ENCODE results near the gene TMEM117.
"Not testable (repeated sequence)": the region's sequence is repeated elsewhere in the genome, so short reads cannot be mapped to it uniquely, and the experiment has no call there.

TMEM117 gene

GRCh38 chr12:44025499-44025898, 189.6 kb downstream of the TMEM117 start:
- no peak for DNase-seq (ENCODE audit: low read depth)

GRCh38 chr12:44026046-44026445, 190.2 kb downstream of the TMEM117 start:
- DNase-seq (ENCODE audit: low read depth), result no peak

GRCh38 chr12:44026926-44027325, 191.0 kb downstream of the TMEM117 start:
- not testable (repeated sequence) for DNase-seq (ENCODE audit: low read depth)

- no peak for DNase-seq (ENCODE audit: low read depth)
Measured at GRCh38 chr12:44029194-44029593, 193.3 kb downstream of the TMEM117 start.

GRCh38 chr12:44031472-44032185, 195.7 kb downstream of the TMEM117 start:
- no peak for DNase-seq (ENCODE audit: low read depth)

- DNase-seq (ENCODE audit: low read depth), result no peak
Measured at GRCh38 chr12:44034906-44035305, 199.0 kb downstream of the TMEM117 start.

GRCh38 chr12:44036875-44037443, 201.1 kb downstream of the TMEM117 start:
- DNase-seq (ENCODE audit: low read depth), result no peak

- no peak for DNase-seq (ENCODE audit: low read depth)
Measured at GRCh38 chr12:44038411-44038810, 202.5 kb downstream of the TMEM117 start.

GRCh38 chr12:44044491-44044890, 208.6 kb downstream of the TMEM117 start:
- DNase-seq (ENCODE audit: low read depth), result not testable (repeated sequence)

GRCh38 chr12:44046732-44047417, 211.0 kb downstream of the TMEM117 start:
- no peak for DNase-seq (ENCODE audit: low read depth)

GRCh38 chr12:44052554-44052953, 216.7 kb downstream of the TMEM117 start:
- DNase-seq (ENCODE audit: low read depth), result no peak

GRCh38 chr12:44053549-44054127, 217.8 kb downstream of the TMEM117 start:
- DNase-seq (ENCODE audit: low read depth), result no peak

GRCh38 chr12:44054281-44054680, 218.4 kb downstream of the TMEM117 start:
- DNase-seq (ENCODE audit: low read depth), result no peak

GRCh38 chr12:44058366-44058765, 222.5 kb downstream of the TMEM117 start:
- no peak for DNase-seq (ENCODE audit: low read depth)

- DNase-seq (ENCODE audit: low read depth), result no peak
Measured at GRCh38 chr12:44059476-44059875, 223.6 kb downstream of the TMEM117 start.

GRCh38 chr12:44063671-44064070, 227.8 kb downstream of the TMEM117 start:
- no peak for DNase-seq (ENCODE audit: low read depth)

GRCh38 chr12:44076871-44077270, 241.0 kb downstream of the TMEM117 start:
- DNase-seq (ENCODE audit: low read depth), result no peak

- DNase-seq (ENCODE audit: low read depth), result no peak
Measured at GRCh38 chr12:44077294-44077693, 241.4 kb downstream of the TMEM117 start.

- no peak for DNase-seq (ENCODE audit: low read depth)
Measured at GRCh38 chr12:44078273-44078672, 242.4 kb downstream of the TMEM117 start.

- DNase-seq (ENCODE audit: low read depth), result no peak
Measured at GRCh38 chr12:44088647-44089046, 252.8 kb downstream of the TMEM117 start.

GRCh38 chr12:44091948-44092606, 256.2 kb downstream of the TMEM117 start:
- no peak for DNase-seq (ENCODE audit: low read depth)

GRCh38 chr12:44098786-44099185, 262.9 kb downstream of the TMEM117 start:
- DNase-seq (ENCODE audit: low read depth), result no peak
